Subcutaneous adipose tissue (tissue), 4 donors: Measurements from ENCODE around the gene PCDH9. TPM values are rescaled to one million over a fixed set of nuclear protein-coding genes. Genes with fewer than 3 reads are reported as not detected.

Experiments
- CTCF ChIP-seq: fragments of 450-650 bp; IDR thresholded peaks from one replicate; pipeline ENCODE4 v1.5.1; 2016; ENCODE audit warnings: low read depth, mild to moderate bottlenecking, control low read depth, antibody characterized with exemption, moderate library complexity
- total RNA-seq, 4 donors: library from RNA; depleted of rRNA; stranded (reverse); fragments of >200 nt; gene quantifications; one replicate each; pipeline ENCODE4 v1.1.0, GENCODE V29; 2016

PCDH9 gene
- total RNA-seq, 4 donors from 2014 or later, result 9.0 to 28.4 (median 12.0) TPM

GRCh38 chr13:66338542-66338941 lies 891.6 kb downstream of the PCDH9 start:
- no peak for TF ChIP-seq CTCF

GRCh38 chr13:66335626-66336025 lies 894.5 kb downstream of the PCDH9 start:
- TF ChIP-seq CTCF, result no peak

GRCh38 chr13:66329988-66330451 lies 900.1 kb downstream of the PCDH9 start:
- TF ChIP-seq CTCF, result no peak

- no peak for TF ChIP-seq CTCF
These were observed 901.7 kb downstream of the PCDH9 start for GRCh38 chr13:66328476-66328875.

GRCh38 chr13:66323745-66324347 lies 906.3 kb downstream of the PCDH9 start:
- TF ChIP-seq CTCF, result no peak

- no peak for TF ChIP-seq CTCF
These were observed 907.2 kb downstream of the PCDH9 start for GRCh38 chr13:66322936-66323335.

GRCh38 chr13:66322193-66322740 lies 907.9 kb downstream of the PCDH9 start:
- no peak for TF ChIP-seq CTCF
